Glutamatergic neuron (in vitro differentiated cells): Measurements from ENCODE around the gene LIX1. TPM values are rescaled to one million over a fixed set of nuclear protein-coding genes. Genes with fewer than 3 reads are reported as not detected.

Experiments
- DNase-seq: peaks from one replicate; pipeline ENCODE4 v3.0.0; 2022
- H3K27ac Mint-ChIP-seq: one replicate; pipeline ENCODE4 v1.8.0; 2020; ENCODE audit warnings: mild to moderate bottlenecking, mixed read lengths, inconsistent platforms; ENCODE audit not compliant: unreplicated experiment
- H3K27me3 Mint-ChIP-seq: one replicate; pipeline ENCODE4 v1.8.0; 2020; ENCODE audit warnings: mild to moderate bottlenecking, moderate library complexity, mixed read lengths, inconsistent platforms; ENCODE audit not compliant: unreplicated experiment
- H3K36me3 Mint-ChIP-seq: one replicate; pipeline ENCODE4 v1.8.0; 2020; ENCODE audit warnings: mild to moderate bottlenecking, mixed read lengths, inconsistent platforms; ENCODE audit not compliant: unreplicated experiment
- H3K4me1 Mint-ChIP-seq: one replicate; pipeline ENCODE4 v1.8.0; 2020; ENCODE audit warnings: mild to moderate bottlenecking, low read depth, mixed read lengths, inconsistent platforms; ENCODE audit not compliant: unreplicated experiment
- H3K4me3 Mint-ChIP-seq: one replicate; pipeline ENCODE4 v1.8.0; 2020; ENCODE audit warnings: mild to moderate bottlenecking, mixed read lengths, inconsistent platforms; ENCODE audit not compliant: unreplicated experiment
- H3K9me3 Mint-ChIP-seq: one replicate; pipeline ENCODE4 v1.8.0; 2020; ENCODE audit warnings: mild to moderate bottlenecking, moderate library complexity, mixed read lengths, inconsistent platforms; ENCODE audit not compliant: unreplicated experiment
- CTCF ChIP-seq: fragments of 200-600 bp; sonication (generic); IDR thresholded peaks from one replicate; pipeline ENCODE4 v1.5.0; 2021; ENCODE audit not compliant: partially characterized antibody, unreplicated experiment
- total RNA-seq: library from RNA; stranded (reverse); fragmentation: NEBNext Ultra II Directional; extraction: Animal tissue kit (Norgen Biotek cat#: 25700); gene quantifications from one replicate; pipeline ENCODE4 v1.2.1, GENCODE V29; 2021; ENCODE audit not compliant: unreplicated experiment

The LIX1 gene
- total RNA-seq, 1 donor from 2014 or later, result not detected

- DNase-seq, result no peak
- Mint-ChIP-seq H3K4me3 (no peak overlapping the region), H3K9me3 (no peaks in the 10 kb centered on the region), H3K4me1 (no peaks in the 10 kb centered on the region), H3K27ac (no peak overlapping the region), H3K36me3 (peaks cover under 1% of the 10 kb centered on the region), H3K27me3 (peaks cover 1% of the 10 kb centered on the region)
- TF ChIP-seq CTCF, result no peak
These were observed 63.3 kb downstream of the LIX1 start for GRCh38 chr5:97078958-97079743.

- DNase-seq, result no peak
- Mint-ChIP-seq H3K4me3 (no peak overlapping the region), H3K36me3 (no peaks in the 10 kb centered on the region), H3K27ac (no peak overlapping the region), H3K4me1 (no peaks in the 10 kb centered on the region), H3K27me3 (peaks cover 1% of the 10 kb centered on the region), H3K9me3 (peaks cover 2% of the 10 kb centered on the region)
- no peak for TF ChIP-seq CTCF
These were observed 65.2 kb downstream of the LIX1 start for GRCh38 chr5:97077246-97077645.

GRCh38 chr5:97076098-97076497 is 66.3 kb downstream of the LIX1 start:
- Mint-ChIP-seq H3K4me3 (no peak overlapping the region), H3K27ac (no peak overlapping the region), H3K36me3 (no peaks in the 10 kb centered on the region), H3K9me3 (peaks cover 2% of the 10 kb centered on the region), H3K4me1 (no peaks in the 10 kb centered on the region), H3K27me3 (peaks cover 1% of the 10 kb centered on the region)
- no peak for TF ChIP-seq CTCF
- no peak for DNase-seq

- H3K27ac Mint-ChIP-seq, result no peak overlapping the region
- H3K4me1 Mint-ChIP-seq, result no peaks in the 10 kb centered on the region
- TF ChIP-seq CTCF, result no peak
- H3K9me3 Mint-ChIP-seq, result peaks cover 2% of the 10 kb centered on the region
- H3K36me3 Mint-ChIP-seq, result no peaks in the 10 kb centered on the region
- DNase-seq, result no peak
- H3K4me3 Mint-ChIP-seq, result no peak overlapping the region
- peaks cover 1% of the 10 kb centered on the region for H3K27me3 Mint-ChIP-seq
These were observed 66.8 kb downstream of the LIX1 start for GRCh38 chr5:97075649-97076048.

- no peak overlapping the region for H3K4me3 Mint-ChIP-seq
- H3K27ac Mint-ChIP-seq, result no peak overlapping the region
- no peak for DNase-seq
- H3K4me1 Mint-ChIP-seq, result no peaks in the 10 kb centered on the region
- peaks cover 2% of the 10 kb centered on the region for H3K9me3 Mint-ChIP-seq
- TF ChIP-seq CTCF, result no peak
- peaks cover 1% of the 10 kb centered on the region for H3K27me3 Mint-ChIP-seq
- H3K36me3 Mint-ChIP-seq, result no peaks in the 10 kb centered on the region
These were observed 67.4 kb downstream of the LIX1 start for GRCh38 chr5:97074859-97075489.
